HG03066 (cell line): Measurements from ENCODE around the gene ARHGAP31.
A peak's percentile ranks its signal among the peaks of the same experiment; 100 is the strongest.
"Not testable (repeated sequence)": the region's sequence is repeated elsewhere in the genome, so short reads cannot be mapped to it uniquely, and the experiment has no call there.

ENCODE experiments used
- ATAC-seq: cut with Tn5 transposase; IDR thresholded peaks from one replicate; pipeline ENCODE4 v1.9.1; 2021; ENCODE audit warnings: low read depth; ENCODE audit not compliant: unreplicated experiment

Gene ARHGAP31, protein sequence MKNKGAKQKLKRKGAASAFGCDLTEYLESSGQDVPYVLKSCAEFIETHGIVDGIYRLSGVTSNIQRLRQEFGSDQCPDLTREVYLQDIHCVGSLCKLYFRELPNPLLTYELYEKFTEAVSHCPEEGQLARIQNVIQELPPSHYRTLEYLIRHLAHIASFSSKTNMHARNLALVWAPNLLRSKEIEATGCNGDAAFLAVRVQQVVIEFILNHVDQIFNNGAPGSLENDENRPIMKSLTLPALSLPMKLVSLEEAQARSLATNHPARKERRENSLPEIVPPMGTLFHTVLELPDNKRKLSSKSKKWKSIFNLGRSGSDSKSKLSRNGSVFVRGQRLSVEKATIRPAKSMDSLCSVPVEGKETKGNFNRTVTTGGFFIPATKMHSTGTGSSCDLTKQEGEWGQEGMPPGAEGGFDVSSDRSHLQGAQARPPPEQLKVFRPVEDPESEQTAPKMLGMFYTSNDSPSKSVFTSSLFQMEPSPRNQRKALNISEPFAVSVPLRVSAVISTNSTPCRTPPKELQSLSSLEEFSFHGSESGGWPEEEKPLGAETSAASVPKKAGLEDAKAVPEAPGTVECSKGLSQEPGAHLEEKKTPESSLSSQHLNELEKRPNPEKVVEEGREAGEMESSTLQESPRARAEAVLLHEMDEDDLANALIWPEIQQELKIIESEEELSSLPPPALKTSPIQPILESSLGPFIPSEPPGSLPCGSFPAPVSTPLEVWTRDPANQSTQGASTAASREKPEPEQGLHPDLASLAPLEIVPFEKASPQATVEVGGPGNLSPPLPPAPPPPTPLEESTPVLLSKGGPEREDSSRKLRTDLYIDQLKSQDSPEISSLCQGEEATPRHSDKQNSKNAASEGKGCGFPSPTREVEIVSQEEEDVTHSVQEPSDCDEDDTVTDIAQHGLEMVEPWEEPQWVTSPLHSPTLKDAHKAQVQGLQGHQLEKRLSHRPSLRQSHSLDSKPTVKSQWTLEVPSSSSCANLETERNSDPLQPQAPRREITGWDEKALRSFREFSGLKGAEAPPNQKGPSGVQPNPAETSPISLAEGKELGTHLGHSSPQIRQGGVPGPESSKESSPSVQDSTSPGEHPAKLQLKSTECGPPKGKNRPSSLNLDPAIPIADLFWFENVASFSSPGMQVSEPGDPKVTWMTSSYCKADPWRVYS (N-terminal part only)

DNA sequence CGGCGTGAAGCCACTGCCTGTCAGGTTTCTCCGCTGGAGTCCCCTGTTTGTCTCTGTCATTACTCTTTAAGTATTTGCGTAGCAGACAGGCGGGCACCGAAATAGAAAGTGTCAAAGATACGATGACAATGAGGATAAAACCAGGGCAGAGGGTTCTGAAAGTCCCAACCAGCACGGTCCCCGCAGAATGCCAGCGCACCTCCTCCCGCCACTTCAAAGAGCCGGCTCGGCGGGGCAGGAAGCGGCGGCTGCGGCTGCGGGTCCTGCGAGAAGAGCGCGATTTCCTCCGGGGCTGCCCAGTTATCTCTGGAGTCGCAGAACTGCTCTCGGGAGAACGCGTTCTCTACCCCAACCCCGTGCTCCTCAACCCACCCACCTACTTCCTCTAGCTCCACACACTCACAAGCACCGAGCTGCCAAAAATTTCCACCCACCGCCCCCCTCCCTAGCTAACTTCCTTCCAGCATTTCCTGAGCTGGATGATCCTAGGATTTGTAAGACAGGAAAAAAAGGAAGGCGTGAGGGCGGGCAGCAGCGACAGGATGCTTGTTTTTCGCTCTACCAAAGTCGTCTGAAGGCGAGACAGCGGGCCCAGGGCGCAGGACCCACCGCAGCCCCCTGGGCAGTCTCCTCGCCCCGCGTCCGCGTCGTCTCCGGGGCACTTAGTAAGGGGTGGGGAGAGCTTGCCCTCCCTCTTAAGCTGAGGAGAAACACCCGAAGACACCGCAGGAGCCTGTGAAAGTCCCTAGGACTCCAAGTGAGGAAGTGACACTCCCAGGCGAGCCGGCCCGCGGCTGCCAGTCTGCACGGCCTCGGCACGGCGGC is at the start of gene ARHGAP31:
TSS of gene ARHGAP31 (plus strand) at position 513 of the 825 bp plus-strand sequence. CDS start 522 bp downstream, outside the sequence.
- ATAC-seq = peak; percentile 68

DNA sequence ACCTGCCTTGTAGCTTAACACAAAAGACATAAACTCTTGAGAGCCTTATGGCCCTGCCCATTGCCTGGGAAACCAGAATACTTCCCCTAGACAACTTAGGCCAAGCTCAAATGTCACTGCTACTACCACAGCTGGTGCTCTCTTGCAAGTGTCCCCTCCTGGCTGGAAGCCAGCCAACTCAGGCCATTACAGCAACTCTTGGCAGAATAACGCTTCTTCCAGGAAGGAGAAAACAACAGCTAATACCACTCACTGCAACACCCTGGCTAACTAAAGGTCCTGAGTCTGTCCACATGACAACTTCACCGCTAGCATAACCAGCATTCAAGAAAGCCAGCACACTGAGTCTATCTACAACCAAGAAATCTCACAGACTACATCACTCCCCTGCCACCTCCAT is 48.4 kb upstream of the ARHGAP31 start:
- ATAC-seq = no peak

DNA sequence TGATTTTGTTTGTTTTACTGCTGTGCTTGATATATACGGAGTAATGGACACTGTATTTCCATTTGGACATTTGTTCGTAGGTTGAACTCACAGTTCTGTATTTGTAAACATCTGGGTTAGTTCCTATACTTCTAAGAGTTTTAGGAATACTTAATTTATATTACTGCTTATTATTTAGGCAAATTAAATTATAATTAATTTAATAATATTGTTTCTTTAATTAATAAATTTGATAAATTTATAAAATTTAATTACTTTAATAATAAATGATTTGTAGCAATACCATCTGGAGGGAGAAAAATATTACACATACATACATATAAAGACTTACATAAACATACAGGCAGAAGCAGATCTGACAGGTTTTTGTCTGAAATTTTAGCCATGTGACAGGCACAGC is 39.0 kb upstream of the ARHGAP31 start:
- no peak for ATAC-seq

DNA sequence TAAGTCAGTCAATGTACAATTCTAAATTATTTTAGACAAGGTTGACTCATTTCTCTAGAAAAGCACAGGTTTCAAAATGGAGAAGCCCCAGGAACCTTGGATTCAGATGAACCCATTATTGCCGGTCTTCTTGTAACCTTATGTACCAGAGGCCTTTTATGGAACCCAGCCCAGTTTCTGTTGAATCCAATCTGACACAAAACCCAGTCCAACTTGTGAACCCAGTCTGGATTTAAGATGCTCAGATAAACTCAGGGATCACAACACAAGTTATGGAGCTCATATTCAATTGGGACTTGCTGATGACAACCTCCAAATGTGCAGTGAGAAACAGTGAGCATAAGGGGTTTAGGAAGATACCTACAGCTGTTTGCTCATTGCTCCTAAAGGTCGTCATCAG is 37.1 kb upstream of the ARHGAP31 start:
- no peak for ATAC-seq

DNA sequence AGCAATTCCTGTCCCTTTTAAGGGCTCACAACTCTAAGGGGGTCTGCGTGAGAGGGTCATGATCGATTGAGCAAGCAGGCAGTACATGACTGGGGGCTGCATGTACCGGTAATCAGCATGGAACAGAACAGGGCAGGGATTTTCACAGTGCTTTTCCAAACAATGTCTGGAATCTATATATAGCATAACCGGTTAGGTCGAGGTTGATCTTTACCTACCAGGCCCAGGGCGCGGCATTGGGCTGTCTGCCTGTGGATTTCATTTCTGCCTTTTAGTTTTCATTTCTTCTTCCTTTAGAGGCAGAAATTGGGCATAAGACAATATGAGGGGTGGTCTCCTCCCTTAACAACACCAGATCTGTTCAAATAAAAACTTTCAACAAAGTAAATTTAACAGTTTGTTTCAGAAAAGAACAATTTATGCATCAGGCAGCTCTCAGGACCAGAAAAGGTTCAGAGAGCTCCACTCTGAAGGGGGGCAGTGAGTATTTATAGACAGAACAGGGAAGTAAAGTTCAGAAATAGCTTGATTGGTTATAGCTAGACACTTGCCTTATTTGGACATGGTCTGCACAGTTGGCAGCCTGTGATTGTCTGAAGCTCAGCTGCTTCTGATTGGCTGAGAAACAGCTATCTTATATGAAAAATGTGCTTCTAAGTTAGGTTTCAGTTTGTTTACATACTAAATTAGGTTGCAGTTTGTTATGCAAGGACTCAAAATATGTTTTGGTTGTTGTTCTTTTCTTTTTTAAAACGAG is 36.4 kb upstream of the ARHGAP31 start:
- ATAC-seq = peak; percentile 81

DNA sequence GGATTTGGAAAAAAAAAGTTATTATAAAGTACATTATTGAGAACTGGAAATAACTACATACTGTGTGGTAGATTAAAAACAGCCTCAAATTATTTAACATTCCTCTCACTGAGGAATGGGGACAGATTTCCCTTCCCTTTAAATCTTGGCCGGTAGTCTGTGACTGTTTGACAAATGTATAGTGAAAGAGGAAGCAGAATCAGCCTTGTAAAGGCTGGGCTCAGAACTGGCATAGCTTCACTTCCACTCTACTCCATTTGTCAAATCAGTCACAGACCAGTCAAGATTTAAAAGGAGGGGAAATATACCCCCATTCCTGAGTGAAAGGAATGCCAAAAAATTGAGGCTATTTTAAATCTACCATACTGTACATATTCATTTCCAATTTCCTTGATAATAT is 35.3 kb upstream of the ARHGAP31 start:
- peak; percentile 86 for ATAC-seq

DNA sequence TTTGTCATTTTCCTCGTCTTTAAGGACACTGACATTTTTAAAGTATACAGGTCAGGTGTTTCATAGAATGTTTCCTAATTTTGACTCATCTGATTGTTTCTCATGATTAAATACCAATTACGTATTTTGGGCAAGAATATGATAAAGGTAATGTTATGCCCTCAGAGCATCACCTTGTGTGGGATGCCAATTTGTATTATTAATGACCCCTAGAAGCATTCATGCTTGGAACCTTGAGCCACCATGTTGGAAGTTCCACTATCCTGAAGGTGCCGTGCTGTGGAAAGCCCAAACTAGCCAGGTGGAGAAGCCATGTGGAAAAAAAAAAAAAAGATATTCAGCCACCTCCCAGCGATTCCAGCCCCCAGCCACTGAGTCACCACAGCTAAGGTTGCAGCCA is 34.4 kb upstream of the ARHGAP31 start:
- no peak for ATAC-seq

DNA sequence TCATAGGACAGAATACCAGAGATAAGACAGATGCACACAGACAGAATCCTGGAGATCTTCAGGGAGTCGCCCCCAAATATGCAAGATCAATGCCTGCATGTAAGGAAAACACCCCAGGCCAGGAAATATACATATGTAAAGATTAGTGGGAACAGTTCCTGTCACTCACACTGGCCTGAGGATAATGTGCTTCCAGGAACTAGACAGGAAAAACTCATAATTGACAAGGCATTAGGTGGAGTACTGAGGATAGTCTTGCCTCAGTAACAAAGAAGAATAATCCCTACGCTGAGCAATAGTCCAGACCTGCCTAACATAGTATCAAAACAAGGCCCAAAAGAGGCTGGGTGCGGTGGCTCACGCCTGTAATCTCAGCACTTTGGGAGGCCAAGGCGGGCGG is 33.1 kb upstream of the ARHGAP31 start:
- ATAC-seq = no peak

DNA sequence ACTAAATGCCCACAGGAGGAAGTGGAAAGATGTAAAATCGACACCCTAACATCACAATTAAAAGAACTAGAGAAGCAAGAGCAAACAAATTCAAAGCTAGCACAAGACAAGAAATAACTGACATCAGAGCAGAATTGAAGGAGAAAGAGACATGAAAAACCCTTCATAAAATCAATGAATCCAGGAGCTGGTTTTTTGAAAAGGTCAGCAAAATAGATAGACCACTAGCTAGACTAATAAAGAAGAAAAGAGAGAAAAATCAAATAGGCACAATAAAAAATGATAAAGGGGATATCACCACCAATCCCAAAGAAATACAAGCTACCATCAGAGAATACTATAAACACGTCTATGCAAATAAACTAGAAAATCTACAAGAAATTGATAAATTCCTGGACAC is 24.0 kb upstream of the ARHGAP31 start:
- ATAC-seq = not testable (repeated sequence)

DNA sequence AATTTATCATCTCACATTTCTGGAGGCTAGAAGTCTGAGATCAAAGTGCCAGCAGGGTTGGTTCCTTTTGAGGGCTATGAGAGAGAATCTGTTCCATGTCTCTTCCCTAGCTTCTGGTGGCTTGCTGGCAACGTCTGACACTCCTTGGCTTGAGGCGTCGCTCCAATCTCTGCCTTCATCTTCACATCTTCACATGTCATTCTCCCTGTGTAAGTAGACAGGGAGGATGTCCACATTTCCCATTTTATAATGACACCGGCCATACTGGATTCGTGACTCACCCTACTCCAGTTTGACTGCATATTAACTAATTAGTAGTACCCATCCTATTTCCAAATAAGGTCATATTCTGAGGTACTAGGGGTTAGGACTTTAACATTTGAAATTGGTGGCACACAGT is 17.5 kb upstream of the ARHGAP31 start:
- no peak for ATAC-seq

DNA sequence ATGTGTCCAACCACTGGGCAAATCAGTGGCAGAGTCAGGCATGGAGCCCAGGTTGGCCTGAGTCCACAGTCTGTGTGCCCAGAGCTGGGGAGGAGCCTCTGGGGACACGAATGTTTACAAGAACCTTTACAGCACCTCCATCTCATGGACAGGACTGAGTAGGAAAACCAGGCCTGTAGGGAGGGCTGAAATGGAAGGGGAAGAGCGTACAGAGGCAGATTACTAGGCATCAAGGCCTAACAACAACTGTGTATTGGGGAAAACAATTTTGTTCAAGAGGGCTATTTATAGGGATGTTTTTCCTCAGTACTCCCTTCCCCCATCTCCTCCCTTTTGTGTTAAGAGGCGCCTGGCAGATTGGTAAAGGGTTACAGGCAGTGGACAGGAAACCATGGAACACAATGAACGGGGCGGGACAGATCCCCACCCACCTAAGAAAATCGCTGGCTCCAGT is 15.1 kb upstream of the ARHGAP31 start:
- ATAC-seq = no peak

DNA sequence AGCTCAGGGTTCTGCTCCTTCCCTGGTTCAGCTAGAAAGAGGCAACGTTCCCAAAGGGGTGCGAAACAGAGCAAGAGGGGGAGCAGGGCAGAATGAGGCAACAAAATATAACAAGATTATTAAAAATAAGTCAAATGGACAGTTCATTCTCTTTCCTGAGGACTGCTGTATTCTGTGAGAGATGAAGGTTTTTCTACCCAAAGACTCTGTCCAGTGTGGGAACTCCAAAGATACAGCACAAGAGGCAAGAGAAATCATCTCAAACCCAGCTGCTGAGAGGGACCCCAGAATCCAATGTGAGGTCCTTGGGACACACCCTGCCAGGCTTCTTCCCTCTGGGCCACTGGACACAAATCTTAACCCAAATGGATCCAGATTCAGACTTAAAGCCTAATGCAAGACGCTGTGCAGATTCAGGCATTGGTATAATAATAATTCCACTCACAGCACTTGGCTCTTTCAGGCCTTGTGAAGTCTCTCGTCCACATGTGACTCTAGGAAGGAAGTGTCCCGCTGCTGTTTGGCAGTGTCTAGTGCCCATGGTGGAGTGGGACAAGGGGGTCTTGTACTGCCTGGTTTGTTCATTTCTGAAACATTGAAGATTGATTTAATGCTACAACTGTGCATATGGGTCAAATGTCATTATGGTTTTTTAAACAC is 14.5 kb upstream of the ARHGAP31 start:
- no peak for ATAC-seq

DNA sequence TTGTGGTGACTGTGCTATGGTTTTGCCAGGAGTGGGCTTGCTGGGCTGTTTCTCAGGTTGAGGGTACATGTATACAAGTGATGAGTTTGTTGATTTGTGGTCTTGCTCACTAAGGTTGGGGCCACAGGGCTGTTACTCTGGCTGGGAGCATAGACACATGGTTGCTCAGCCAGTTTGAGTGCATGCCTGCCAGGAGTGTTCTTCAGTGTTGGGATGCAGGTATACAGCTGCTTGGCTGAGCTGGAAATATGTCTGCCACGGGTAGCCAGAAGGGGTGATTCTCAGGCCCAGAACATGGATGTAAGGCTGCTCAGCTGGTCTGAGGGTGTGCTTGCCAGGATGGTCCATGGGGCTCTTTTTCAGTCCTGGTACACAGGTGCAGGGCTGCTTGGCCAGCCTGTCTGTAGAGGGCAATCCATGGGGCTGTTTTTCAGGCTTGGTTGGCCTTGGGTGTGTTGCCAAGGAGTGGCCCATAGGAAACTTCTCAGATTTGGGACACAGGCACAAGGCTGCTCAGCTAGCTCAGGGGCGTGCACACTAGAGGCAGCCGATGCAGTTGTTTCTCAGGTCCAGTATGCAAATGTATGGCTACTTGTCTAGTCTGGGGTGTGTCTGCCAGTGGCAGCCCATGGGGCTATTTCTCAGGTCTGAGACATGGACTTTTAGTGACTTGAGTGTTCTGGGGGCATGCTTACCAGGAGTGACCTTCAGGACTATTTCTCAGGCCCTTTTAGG is 5.3 kb upstream of the ARHGAP31 start:
- ATAC-seq = no peak

DNA sequence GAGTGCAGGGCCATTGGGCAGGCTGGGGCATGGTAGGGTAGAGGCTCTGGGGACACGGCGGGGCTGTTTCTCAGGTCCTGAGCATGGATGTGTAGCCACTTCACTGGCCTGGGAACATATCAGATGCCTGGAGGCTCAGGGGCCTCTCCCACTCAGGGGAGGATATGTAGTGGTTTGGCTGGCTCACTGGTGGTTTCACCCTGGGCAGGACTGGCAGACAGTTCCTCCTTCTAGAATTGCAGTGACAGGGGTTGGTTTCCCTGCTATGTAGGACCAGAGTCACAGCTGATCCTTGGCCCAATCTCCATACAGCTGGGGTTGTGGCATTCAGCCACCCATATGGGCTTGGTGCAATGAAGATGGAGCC is 4.8 kb upstream of the ARHGAP31 start:
- no peak for ATAC-seq

DNA sequence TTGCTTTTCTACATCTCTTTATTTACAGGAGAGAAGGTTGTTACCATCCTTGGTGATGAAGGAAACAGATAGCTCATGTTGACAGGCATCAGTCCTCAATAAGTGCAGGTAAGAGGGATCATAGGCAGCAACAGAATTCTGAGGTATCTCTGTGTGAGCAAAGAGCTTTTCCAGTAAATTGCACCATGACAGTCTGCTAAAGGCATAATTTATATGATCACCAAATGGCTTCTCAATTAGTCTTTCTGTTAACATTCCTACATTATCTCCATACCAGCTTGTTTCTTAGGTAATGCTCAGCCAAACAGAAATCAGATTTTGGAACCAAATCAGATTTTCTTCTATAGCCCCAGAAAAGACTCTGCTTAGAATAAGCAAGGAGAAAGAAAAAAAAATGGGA is 3.6 kb upstream of the ARHGAP31 start:
- no peak for ATAC-seq

DNA sequence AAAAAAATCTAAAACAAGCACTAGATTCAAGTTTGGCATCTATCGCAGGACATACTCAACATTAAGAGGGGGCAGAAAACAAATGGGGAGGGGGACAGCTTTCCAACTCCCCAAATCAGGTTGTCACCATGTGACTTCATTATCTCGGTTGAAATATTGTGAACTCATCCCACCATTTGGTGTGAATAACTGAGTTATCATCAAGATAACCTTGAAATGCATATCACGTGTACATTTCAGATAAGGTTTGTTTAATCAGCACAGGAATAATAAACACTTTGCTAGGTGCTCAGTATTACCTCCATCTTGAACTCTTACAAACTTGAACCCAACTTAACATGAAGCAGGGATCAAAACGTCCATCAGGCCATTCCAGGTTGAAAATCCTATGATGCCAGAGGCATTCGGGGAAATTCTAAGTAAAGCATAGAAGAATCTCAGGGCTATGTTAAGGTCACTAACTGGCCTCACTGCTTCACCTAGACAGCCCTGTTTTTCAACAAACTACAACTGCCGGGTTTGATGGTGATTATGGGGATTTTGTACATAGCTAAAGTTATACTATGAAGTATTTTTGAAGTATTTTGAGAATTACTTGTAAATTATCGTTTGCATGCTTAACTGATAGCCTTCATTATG is 3.0 kb upstream of the ARHGAP31 start:
- ATAC-seq = no peak

DNA sequence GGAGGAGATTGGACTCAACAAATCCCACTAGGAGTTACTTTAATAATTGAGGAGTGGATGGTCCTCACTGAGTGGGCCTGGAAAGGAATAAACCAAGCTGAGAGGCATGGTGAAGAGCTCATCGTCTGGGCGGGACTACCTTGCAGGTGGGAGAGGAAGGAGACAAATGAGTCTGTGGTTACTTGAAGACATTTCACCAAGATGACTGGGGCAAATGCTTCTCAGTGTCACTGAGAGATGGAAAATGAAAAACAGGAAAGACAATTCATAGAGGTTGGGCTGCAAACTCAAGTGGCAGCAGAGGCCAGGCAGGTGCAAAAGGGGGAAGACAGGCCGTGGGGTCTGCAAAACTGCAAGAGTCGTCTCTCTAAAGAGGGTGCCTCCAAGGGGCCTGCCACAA is 1.5 kb upstream of the ARHGAP31 start:
- ATAC-seq = no peak
